HG02571 (cell line): ENCODE measurements around the gene NUTF2.
"Not testable (repeated sequence)": the region's sequence is repeated elsewhere in the genome, so short reads cannot be mapped to it uniquely, and the experiment has no call there.

Source experiments
- ATAC-seq: cut with Tn5 transposase; IDR thresholded peaks from one replicate; pipeline ENCODE4 v1.9.1; 2021; ENCODE audit warnings: mild to moderate bottlenecking, moderate library complexity; ENCODE audit not compliant: unreplicated experiment

NUTF2 gene

DNA sequence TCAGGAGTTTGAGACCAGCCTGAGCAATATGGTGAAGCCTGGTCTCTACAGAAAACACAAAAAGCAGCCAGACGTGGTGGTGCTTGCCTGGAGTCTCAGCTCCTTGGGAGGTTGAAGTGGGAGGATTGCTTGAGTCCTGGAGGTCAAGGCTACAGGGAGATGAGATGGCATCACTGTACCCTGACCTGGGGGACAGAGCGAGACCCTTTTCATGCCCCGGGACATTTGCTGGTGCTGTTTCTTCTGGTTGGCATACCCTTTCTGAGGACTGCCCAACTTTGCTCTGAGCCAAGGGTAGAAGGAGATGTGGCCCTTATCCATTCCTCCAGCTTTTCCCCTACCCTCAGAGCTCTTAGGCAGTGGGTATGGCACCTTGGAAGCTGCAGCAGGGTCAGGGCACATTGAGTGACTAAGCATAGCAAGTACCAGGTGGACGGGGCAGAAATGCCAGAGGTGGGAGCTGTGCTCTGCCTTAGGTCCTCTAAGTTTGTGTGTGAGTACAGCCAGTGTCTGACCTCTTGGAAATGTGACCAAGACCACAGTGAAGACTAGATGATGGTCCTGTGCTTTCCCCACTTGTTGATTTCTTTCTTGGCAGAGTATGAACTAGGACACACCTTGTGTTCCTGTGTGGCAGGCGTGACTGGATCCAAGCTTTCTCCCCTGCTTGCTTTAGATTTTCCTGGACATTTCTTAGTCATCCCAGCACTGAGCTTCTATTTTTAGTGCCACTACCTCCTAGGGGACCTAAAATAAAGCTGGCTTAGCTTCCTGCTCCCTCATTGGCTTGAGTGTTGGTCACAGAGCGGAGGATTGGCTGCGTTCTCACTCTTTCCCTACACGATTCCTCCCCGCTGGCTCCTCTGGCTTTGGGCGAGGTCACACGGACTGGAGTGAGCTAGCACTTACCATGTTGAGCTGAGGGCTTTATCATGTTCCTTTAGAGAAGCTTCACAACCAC is 16.2 kb downstream of the NUTF2 start:
- ATAC-seq: no peak

GRCh38 chr16:67864044-67864443 is 17.3 kb downstream of the NUTF2 start:
- ATAC-seq: not testable (repeated sequence)

- no peak for ATAC-seq
Measured at GRCh38 chr16:67864594-67864993, 17.9 kb downstream of the NUTF2 start.

DNA sequence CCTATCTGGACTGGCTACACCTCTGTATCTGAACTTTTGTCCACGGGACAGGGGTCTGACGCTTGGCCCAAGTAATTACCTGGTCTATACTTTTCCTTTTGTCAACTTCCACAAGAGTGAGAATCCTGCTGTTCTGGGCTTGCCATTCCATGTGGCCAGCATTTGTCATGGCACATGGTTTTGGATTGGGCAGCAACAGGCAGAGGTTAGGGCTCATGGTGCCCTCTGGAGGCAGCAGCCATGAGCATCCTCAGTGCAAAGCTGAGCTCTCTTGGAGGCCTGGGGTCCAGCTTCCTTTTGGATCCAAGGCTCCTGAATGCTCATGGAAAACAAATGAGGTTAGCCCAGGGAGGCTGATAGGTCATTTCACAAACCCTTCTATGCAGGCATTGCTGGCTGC is 18.6 kb downstream of the NUTF2 start:
- ATAC-seq: no peak

GRCh38 chr16:67868290-67868689 is 21.6 kb downstream of the NUTF2 start:
- ATAC-seq: no peak

DNA sequence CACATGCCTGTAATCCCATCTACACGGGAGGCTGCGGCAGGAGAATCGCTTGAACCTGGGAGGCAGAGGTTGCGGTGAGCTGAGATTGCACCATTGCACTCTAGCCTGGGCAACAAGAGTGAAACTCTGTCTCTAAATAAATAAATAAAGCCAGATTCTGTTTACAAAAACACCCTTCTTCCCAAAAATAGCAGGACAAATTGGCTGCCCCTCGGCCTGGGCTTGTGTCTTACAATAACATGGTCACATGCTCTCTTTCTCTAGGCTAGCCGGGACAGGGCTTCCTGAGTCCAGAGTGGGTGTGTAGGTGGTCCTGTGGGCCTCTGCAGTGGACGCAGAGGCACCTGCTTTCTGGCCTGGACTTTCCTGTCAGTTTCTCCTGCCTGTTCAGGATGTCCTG is 22.9 kb downstream of the NUTF2 start:
- ATAC-seq: no peak

DNA sequence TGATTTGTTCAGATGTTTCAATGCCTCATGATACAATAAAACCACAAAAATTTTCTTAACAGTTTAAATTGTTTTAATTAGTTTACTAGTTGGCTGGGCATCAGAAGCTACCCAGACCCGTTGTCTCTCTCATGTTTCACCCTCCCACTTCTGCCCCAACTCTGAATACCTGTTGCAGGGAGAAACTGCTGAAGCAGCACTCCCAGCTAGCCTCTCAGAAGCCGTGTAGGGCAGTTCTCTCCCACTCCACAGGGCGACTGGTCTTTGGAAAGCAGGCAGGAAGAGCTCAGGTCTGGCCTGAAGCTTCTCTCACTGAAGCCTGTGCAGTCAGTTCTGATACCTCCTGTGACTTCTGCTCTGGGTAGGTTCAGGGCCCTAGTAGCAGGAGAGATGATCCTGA is 24.5 kb downstream of the NUTF2 start:
- ATAC-seq: no peak

GRCh38 chr16:67872131-67872630 is 25.4 kb downstream of the NUTF2 start:
- no peak for ATAC-seq

DNA sequence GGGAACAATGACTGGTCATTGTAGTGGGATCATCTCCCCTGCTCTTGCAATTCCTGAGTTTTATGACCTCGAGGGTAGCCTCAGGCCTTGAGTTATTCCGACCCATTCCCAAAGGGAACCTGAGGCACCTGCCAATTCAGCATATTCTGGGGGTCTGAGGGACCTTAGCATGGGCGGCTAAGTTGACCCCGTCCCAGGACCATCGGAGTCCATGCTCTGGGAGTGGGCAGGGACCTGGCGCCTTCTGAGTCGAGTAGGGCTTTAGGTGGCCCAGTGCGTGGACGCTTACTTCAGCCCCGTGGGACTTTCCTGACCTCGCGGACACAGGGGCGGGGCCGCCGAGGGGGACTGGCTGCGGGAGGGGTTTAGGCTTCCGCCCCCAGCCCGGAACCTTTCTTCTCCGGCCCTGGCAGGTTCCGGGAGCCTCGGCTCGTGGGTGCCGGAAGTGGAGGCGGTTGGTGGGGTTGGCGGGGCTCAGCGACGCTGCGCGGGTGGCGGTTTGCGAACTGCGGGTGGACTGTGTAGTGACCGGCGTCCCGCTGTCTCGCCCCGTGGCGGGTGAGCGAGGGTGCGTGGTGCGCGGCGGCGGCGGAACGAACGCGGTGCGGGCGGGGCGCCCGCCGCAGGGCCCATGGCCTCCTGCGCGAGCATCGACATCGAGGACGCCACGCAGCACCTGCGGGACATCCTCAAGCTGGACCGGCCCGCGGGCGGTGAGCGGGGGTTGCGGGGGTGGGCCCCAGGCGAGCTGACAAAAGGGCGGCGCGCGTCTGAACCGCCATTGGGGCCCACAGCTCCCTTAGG is 26.1 kb downstream of the NUTF2 start, which contains the start of gene EDC4:
EDC4 (plus strand) TSS at position 422 of the 804 bp plus-strand sequence; CDS start at position 632, 210 bp downstream.
- ATAC-seq: peak; percentile 71

DNA sequence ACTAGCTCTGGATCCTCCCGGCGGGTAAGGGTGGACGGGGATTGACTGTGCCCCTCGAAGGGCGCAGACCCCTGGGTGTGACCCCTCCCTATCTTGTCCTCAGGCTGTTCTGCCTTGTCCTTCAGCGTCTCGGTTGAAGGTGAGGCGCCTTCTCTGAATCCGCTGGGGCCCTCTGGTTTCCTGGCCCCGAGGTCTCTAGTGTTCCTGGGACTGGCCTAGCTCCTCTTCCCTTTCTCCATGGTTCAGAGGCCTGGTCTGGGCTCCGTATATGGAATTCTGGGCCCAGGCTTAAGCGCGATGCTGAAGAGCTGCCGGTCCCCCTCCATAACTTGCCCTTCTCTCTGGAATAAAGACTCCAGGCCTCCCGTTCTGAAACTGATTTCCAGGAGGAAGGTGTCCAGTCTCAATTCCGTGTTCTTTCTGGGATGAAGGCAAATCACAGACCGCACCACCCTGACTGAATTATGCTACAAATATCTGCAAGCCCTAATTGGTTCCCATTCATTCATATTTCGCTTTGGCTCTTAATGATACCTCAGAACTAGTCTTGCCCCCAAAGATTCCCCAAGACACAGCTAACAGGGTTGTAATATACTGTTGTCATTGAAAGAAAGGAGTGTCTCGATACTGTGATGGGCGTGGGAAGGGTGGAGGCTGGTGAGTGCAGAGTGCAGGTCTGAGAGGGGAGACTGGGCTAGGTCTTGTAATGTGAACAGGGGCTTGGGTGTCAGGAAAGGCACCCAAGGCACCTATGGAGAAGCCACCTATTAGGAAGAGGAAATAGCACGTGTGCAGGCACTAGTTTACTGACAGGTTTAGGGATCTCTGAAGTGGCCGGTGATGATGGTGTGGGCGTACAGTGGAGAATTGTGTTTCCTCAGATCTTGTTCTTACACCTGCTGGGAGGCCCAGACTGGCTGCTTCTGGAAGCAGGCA is 27.0 kb downstream of the NUTF2 start:
- ATAC-seq: no peak

- no peak for ATAC-seq
Measured at GRCh38 chr16:67874372-67874771, 27.6 kb downstream of the NUTF2 start.

DNA sequence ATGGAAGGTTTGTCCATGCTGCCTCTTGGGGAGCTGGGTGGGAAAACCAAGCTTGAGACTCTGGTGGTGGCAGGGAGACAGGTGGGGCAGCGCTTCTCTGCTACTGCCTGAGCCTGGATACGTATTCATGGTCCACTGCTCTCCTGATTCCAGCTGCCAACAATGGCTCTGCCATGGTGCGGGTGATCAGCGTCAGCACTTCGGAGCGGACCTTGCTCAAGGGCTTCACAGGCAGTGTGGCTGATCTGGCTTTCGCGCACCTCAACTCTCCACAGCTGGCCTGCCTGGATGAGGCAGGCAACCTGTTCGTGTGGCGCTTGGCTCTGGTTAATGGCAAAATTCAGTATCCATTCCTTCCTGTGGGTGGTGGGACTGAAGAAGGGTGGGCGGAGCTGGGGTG is 30.3 kb downstream of the NUTF2 start:
- ATAC-seq: no peak

- no peak for ATAC-seq
Measured at GRCh38 chr16:67878232-67878631, 31.5 kb downstream of the NUTF2 start.

DNA sequence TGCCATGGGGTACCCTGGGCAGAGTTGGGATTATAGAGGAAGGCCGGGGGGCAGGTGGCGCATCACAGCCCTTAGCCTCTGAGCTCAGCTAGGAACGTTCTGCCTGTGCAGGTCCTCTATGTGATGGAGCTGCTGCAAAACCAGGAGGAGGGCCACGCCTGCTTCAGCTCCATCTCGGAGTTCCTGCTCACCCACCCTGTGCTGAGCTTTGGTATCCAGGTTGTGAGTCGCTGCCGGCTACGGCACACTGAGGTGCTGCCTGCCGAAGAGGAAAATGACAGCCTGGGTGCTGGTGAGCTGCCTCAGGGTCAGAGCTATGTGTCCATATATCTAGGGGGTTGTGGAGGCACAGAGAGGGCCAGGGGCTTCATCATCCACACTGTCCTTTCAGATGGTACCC is 32.1 kb downstream of the NUTF2 start:
- ATAC-seq: no peak

DNA sequence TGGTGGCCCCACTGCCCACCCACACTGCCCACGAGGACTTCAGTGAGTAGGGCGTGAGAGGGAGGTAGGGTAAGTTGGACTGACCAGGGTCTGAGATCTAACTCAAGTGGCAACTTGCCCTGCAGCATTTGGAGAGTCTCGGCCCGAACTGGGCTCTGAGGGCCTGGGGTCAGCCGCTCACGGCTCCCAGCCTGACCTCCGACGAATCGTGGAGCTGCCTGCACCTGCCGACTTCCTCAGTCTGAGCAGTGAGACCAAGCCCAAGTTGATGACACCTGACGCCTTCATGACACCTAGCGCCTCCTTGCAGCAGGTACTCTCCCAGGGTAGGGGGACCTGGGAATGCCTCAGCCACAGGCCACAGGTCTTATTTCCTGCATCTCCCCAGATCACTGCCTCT is 32.7 kb downstream of the NUTF2 start:
- no peak for ATAC-seq

DNA sequence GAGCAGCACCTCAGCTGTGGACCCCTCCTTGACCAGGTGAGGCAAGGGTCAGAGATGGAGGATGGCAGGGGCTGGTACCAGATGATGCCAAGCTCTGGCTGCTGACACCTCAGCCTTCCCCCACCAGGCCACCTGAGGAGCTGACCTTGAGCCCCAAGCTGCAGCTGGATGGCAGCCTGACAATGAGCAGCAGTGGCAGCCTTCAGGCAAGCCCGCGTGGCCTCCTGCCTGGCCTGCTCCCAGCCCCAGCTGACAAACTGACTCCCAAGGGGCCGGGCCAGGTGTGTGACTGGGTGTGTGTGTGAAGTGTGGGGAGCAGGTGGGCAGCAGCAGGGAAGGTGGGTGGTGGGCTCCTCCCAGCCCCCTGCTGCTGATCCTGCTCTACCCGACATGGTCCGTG is 33.2 kb downstream of the NUTF2 start:
- ATAC-seq: no peak

- ATAC-seq: no peak
Measured at GRCh38 chr16:67880584-67880983, 33.9 kb downstream of the NUTF2 start.

- ATAC-seq: no peak
Measured at GRCh38 chr16:67881621-67882161, 35.0 kb downstream of the NUTF2 start.

DNA sequence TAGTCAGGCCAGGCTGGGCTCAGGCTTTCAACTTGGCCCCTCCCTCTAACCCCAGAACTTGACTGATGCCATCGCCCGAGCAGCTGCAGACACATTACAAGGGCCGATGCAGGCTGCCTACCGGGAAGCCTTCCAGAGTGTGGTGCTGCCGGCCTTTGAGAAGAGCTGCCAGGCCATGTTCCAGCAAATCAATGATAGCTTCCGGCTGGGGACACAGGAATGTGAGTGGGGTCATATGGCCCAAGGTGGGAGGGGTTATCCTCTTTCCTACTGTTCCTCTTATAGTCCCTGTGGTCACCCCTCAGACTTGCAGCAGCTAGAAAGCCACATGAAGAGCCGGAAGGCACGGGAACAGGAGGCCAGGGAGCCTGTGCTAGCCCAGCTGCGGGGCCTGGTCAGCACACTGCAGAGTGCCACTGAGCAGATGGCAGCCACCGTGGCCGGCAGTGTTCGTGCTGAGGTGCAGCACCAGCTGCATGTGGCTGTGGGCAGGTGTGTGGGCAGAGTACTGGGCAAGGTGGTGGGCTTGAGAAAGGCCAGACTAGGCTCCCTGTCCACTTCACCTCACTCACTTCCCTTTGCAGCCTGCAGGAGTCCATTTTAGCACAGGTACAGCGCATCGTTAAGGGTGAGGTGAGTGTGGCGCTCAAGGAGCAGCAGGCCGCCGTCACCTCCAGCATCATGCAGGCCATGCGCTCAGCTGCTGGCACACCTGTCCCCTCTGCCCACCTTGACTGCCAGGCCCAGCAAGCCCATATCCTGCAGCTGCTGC is 35.8 kb downstream of the NUTF2 start:
- ATAC-seq: no peak
